Peyer's patch (tissue), 4 donors: ENCODE measurements around the gene IGFBP1. TPM values are rescaled to one million over a fixed set of nuclear protein-coding genes. Genes with fewer than 3 reads are reported as not detected.

Experiments
- DNase-seq, 3 donors: peaks; one replicate each; pipeline ENCODE4 v3.0.0-alpha.2; 2017 to 2019
- H3K27ac ChIP-seq, 4 donors: fragments of 200-600 bp; sonication (generic); one replicate each; pipeline ENCODE4 v1.5.1; 2016 to 2019
- H3K27me3 ChIP-seq, 2 donors: fragments of 200-600 bp; sonication (generic); one replicate each; pipeline ENCODE4 v1.5.1; 2019
- H3K36me3 ChIP-seq, 3 donors: fragments of 200-600 bp; sonication (generic); one replicate each; pipeline ENCODE4 v1.5.1; 2016 to 2019
- H3K4me1 ChIP-seq, 4 donors: fragments of 200-600 bp; sonication (generic); one replicate each; pipeline ENCODE4 v1.5.1; 2016 to 2019
- H3K4me3 ChIP-seq, 4 donors: fragments of 200-600 bp; sonication (generic); 1 replicate in 3 of 4; 2 replicates in 1 of 4; pipeline ENCODE4 v1.5.1; 2016 to 2019; ENCODE audit warnings: mild to moderate bottlenecking in 1 of 4
- H3K9me3 ChIP-seq, 4 donors: fragments of 200-600 bp; sonication (generic); one replicate each; pipeline ENCODE4 v1.5.1; 2016 to 2019; ENCODE audit warnings: mild to moderate bottlenecking in 1 of 4
- CTCF ChIP-seq, 6 experiments: fragments of 450-650 bp in 4 of 6; fragments of 200-600 bp in 2 of 6; sonication (generic) in 1 of 6; IDR thresholded peaks; one replicate each; pipeline ENCODE4 v1.5.1; 2017 to 2019; ENCODE audit warnings: antibody characterized with exemption in 6 of 6, mild to moderate bottlenecking in 3 of 6, moderate library complexity in 1 of 6
- POLR2A ChIP-seq, 2 donors: fragments of 450-650 bp; IDR thresholded peaks; one replicate each; pipeline ENCODE4 v1.5.1; 2017; ENCODE audit warnings: antibody characterized with exemption in 2 of 2, mild to moderate bottlenecking in 2 of 2, moderate library complexity in 2 of 2
- total RNA-seq, 4 donors: library from RNA; depleted of rRNA; stranded (reverse); fragments of >200 nt; gene quantifications; one replicate each; pipeline ENCODE4 v1.1.0, GENCODE V29; 2016

Gene IGFBP1
- total RNA-seq, 4 donors from 2014 or later = not detected

- no peaks in the 10 kb centered on the region for H3K36me3 ChIP-seq
- peaks cover 0 to 5% of the 10 kb centered on the region in 2 donors for H3K27me3 ChIP-seq
- no peak overlapping the region for H3K27ac ChIP-seq
- no peaks in the 10 kb centered on the region for H3K9me3 ChIP-seq
- H3K4me1 ChIP-seq = peaks cover 0 to 13% (median 0%) of the 10 kb centered on the region in 4 donors
- peak overlapping the region in 2 of 4 donors; percentile 35 to 36 for H3K4me3 ChIP-seq
- no peak for TF ChIP-seq POLR2A (IDR thresholded peaks at IDR 0.05)
- TF ChIP-seq CTCF (IDR thresholded peaks at IDR 0.05) = no peak
- no peak for DNase-seq
These were observed 692 bp downstream of the IGFBP1 start for GRCh38 chr7:45888993-45889366.

- Histone ChIP-seq H3K9me3 (no peaks in the 10 kb centered on the region), H3K4me3 (peak overlapping the region in 1 of 4 donors; percentile 35), H3K4me1 (peaks cover 0 to 13% (median 0%) of the 10 kb centered on the region in 4 donors), H3K27ac (no peak overlapping the region), H3K27me3 (peaks cover 0 to 5% of the 10 kb centered on the region in 2 donors), H3K36me3 (no peaks in the 10 kb centered on the region)
- DNase-seq = no peak
- no peak for TF ChIP-seq CTCF (IDR thresholded peaks at IDR 0.05)
- TF ChIP-seq POLR2A (IDR thresholded peaks at IDR 0.05) = no peak
These were observed 1.2 kb downstream of the IGFBP1 start for GRCh38 chr7:45889367-45890067.

- Histone ChIP-seq H3K27me3 (peaks cover 0 to 5% of the 10 kb centered on the region in 2 donors), H3K27ac (no peak overlapping the region), H3K4me3 (no peak overlapping the region), H3K36me3 (no peaks in the 10 kb centered on the region), H3K4me1 (peaks cover 0 to 13% (median 0%) of the 10 kb centered on the region in 4 donors), H3K9me3 (no peaks in the 10 kb centered on the region)
- DNase-seq = no peak
- no peak for TF ChIP-seq CTCF (IDR thresholded peaks at IDR 0.05)
- TF ChIP-seq POLR2A (IDR thresholded peaks at IDR 0.05) = no peak
These were observed 2.0 kb downstream of the IGFBP1 start for GRCh38 chr7:45890125-45890901.

GRCh38 chr7:45890902-45891461, 2.7 kb downstream of the IGFBP1 start:
- DNase-seq = no peak
- H3K27me3 ChIP-seq = peaks cover 0 to 5% of the 10 kb centered on the region in 2 donors
- no peaks in the 10 kb centered on the region for H3K36me3 ChIP-seq

More at GRCh38 chr7:45890902-45891461, 2.7 kb downstream of the IGFBP1 start:
- no peak overlapping the region for H3K27ac ChIP-seq
- H3K9me3 ChIP-seq = no peaks in the 10 kb centered on the region
- H3K4me3 ChIP-seq = no peak overlapping the region
- TF ChIP-seq CTCF (IDR thresholded peaks at IDR 0.05) (peak in 5 of 6 experiments; percentile 18 to 68 (median 63)), POLR2A (IDR thresholded peaks at IDR 0.05) (no peak)
- H3K4me1 ChIP-seq = peaks cover 0 to 13% (median 0%) of the 10 kb centered on the region in 4 donors
